HUDEP-2 (cell line): ENCODE data around the gene DNAH17.
A peak's percentile ranks its signal among the peaks of the same experiment; 100 is the strongest.
"Not testable (repeated sequence)": the region's sequence is repeated elsewhere in the genome, so short reads cannot be mapped to it uniquely, and the experiment has no call there.

Experiments
- DNase-seq, 76 experiments: peaks; one replicate each; lab custom pipeline; 2025; ENCODE audit not compliant: unreplicated experiment in 76 of 76; lab: John Stamatoyannopoulos, UW

Gene DNAH17

DNA sequence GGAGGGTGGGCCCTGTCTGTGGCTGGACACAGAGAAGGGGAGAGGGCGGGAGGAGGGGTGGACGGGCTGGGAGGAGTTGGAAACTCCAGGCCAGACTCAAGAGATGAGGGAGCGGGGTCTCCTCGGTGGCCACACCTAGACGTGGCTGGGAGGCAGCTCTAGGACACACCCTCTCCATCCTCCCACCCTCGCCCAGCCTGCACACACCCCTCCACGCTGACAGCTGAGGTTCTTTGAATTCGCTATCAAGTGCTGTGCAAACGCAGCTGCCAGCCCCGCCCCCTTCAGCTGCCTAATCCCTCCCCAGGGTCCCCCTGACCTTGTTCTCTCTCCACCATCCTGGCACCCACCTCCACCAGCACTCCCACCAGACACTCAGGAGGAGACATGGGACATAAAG lies 48.7 kb downstream of the DNAH17 start:
- peak in 1 of 76 experiments; percentile 6 for DNase-seq

DNA sequence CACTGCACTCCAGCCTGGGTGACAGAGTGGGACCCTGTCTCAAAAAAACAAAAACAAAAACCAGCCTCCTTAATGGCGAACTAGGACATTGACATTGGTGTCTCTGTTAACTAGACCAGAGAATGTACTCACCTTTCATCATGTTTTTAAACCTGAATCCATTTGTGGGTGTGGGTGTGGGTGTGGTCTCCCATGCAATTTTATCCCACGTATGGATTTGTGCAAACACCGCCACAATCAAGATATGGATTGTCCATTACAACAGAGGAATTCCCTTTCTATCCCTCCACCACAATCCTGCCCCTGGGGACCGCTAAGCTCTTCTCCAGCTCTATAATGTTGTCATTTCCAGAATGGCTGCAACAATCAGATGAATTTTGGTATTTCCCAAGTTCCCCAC lies 49.9 kb downstream of the DNAH17 start:
- DNase-seq, result no peak

DNA sequence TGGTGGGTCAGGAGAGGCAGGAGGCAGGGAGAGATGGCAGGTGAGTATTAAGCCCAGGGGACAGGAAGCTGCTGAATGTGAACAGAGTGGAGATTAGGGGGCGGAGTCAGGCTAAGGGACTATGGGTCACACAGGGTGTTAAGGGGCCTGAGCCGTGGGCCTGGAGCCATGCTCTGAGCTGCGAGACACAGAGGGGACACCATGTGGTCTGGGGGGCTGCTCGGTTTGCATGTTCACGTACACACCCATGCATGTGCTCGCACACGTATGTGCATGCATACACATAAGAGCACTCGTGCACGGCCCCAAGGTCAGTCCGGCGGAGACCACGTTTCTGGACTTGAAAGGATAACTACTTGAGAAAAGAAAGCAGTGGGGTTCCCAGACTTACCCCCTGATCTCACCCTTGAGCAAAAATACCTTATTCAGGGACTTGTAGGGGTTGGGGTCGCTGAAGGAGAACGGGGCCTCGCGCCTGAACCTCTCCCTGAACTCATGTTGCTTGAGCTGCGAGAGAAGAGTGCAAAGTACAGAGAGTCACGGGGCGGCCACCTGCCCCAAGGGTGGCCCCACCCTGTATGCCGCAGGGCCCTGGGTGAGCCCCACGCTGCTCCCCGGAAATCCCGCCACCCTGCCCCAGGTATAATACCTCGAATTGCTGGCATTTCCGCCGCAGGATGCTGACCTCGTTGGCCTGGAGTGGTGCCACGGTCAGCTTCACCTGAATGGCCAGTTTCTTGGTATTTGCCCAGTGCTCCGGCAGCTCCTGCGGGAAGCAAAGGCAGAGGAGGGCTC lies 50.8 kb downstream of the DNAH17 start:
- no peak for DNase-seq

- DNase-seq, result no peak
Observed at GRCh38 chr17:78525511-78526160, 51.6 kb downstream of the DNAH17 start.

- DNase-seq, result no peak
Observed at GRCh38 chr17:78524870-78525510, 52.2 kb downstream of the DNAH17 start.

DNA sequence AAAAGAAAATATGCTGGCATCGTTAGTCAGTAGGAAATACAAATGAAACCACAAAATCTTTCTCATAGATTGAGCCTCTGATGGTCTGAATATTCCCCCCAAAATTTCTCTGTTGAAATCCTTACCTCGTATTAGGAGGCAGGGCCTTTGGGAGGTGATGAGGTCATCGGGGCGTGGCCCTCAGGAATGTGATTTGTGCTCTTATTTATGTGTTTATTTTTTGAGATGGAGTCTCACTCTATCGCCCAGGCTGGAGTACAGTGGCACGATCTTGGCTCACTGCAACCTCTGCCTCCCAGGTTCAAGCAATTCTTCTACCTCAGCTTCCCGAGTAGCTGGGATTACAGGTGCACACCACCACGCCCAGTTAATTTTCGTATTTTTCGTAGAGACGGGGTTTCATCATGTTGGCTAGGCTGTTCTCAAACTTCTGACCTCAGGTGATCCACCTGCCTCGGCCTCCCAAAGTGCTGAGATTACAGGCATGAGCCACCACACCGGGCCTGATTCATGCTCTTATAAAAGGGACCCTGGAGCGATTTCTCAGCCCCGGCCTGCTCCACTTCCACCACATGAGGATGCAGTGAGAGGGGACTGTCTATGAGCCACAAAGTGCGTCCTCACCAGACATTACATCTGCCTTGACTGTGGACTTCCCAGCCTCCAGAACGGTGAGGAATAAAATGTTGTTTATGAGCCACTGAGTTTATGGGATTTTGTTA lies 53.1 kb downstream of the DNAH17 start:
- no peak for DNase-seq

DNA sequence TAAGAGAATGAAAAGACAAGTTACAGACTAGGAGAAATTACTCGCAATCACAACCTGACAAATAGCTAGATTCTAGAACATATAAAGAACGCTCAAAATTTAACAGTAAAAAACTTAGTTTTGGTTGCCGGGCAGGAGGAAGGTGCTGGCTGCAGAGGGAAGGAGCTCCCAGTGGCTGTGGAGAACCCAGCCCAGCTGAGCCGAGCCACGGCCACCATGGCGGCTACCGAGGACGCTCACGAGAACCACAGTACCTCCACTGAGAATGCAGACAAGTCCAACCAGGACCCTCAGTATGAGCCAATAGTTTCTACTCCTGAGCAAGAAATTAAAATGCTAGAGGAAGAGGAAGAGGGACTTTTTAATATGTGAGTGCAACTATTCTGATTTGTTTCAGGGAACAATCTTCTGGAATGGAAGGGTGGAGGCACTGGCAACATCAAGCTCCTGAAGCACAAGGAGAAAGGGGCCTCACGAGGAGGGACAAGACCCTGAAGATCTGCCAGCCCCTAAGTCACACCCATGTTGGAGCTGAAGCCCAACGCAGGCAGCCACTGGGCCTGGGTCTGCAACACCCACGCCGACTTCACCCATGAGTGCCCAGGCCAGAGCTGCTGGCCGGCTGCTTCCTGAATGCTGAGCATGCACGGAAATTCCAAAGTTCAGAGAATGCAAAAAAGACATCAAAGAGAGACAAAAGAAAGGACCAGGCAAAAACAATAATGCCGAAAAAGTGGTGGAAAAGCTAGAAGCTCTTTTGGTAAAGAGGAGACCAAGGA lies 55.0 kb downstream of the DNAH17 start:
- DNase-seq, result no peak

DNA sequence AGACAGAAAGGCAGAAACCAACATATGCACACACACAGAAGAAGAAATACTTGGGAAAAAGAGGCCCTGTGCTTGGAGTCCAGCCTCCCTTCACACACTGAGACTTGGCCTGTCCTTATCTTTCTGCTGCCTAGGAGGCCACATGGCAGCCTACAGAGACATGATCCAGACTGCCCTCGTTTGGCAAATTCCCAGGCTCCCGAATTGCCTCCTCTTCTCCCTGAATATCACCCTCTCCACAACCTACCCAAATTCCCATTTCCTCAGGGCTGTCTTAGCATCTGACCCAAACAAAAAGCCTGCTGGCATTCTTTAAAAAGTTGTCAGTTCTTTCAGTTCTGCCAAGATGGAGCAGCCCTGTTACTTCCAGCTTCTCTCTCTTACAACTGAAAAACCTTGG lies 59.8 kb downstream of the DNAH17 start:
- DNase-seq, result no peak

GRCh38 chr17:78515480-78515879 lies 61.7 kb downstream of the DNAH17 start:
- DNase-seq, result no peak

DNA sequence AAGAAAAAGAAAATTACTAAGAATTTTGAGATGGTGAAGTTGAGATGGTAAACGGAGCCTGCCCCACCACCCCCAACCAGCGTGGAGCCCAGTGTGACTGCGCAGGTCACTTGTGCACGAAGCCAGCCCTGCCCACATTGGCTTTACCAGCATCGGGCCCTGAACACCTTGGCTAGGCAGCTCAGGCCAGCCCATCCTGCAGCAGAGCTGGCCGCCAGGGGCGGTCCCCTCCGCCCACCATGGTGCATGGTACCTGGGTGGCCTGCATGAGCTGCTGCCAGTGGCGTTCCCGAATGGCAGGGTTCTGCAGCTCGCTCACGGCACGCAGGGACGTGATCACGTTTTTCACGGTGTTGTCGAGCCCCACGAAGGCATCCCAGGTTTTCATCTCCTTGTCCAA lies 62.7 kb downstream of the DNAH17 start:
- no peak for DNase-seq

GRCh38 chr17:78512976-78513375 lies 64.2 kb downstream of the DNAH17 start:
- no peak for DNase-seq

DNA sequence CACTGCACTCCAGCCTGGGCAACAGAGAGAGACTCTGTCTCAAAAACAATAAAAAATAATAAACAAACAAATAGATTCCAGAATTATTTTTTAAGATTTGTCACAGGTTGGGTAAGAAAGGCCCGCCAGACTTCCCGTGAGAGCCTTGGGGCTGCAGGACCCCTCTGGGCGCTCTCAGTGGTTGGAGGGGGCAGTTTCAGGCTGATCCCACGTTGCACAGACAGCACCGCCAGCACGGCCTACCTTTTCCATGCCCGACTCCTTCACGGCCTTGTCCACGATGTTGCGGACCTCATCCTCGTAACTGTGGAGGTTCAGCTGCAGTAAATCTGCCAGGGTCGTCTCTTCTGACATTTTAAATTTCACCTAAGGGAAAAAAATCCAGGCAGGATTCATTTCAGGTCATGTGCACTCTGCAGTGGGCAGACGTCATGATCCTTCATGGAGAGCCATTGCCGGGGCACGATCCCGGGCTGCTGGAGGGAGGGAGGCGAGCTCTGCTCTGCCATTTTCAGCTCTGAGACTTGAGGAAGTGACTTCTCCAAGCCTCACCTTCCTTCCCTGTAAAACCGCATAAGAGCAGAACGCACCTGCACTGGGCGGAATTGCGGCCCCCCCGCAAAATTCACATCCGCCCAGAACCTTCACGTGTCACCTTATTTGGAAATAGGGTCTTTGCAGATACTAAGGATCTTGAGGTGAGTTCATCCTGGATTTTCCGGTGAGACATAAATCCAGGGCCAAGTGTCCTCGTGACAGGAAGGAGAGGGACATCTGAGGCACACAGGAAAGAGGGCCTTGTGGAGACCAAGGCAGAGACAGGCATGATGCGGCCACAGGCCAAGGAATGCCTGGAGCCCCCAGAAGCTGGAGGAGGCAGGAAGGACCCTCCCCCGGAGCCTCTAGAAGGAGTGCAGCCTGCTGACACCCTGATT lies 66.8 kb downstream of the DNAH17 start:
- no peak for DNase-seq

DNA sequence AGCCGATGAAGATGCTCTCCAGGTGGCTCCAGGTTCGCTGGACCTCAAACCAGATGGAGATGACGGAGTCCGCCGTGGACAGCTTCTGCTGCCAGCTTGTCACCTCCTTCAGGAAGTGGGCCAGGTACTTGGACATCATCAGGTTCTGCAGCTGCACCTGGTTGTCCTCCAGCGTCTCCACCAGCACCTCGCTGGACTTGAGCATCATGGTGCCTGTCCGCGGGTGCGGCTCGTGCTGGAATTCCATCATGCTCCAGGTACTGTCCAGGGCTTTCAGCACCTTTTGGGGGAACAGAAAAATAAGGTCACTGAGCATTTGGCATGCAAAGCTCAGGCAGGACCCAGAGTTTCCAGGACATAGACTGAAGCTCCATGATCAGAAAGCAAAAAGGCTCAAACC lies 69.7 kb downstream of the DNAH17 start:
- no peak for DNase-seq

- no peak for DNase-seq
Observed at GRCh38 chr17:78506454-78507309, 70.5 kb downstream of the DNAH17 start.

DNA sequence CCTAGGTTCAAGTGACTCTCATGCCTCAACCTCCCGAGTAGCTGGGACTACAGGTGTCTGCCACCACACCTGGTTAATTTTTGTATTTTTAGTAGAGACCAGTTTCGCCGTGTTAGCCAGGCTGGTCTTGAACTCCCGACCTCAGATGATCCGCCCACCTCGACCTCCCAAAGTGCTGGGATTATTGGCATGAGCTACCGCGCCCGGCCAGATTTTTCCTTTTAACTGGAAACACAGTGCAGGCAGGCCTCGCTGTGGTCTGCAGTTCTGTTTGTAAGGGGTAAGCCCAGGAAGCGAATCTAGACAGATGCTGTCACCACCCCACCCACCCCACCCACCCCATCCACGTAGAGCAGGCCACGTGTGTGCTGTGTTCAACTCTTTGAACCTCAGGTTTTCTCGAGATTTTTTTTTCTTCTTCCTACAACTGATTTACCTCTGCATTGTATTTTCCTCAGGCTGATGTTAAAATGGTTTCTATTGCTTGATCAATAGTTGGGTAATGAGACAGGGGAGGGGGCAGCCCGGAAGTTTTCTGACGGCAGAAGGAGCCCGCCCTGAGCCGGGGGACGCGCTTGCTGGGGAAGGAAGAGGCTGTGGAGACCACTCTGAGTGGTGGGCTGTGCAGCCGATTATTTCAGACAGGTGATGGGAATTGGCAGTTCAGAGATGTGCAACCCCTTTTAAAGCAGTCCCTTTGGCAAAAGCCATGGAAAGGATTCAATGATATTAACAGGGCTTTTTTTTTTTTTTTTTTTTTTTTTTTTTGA lies 72.9 kb downstream of the DNAH17 start:
- no peak for DNase-seq

- not testable (repeated sequence) for DNase-seq
Observed at GRCh38 chr17:78503388-78503787, 73.8 kb downstream of the DNAH17 start.

DNA sequence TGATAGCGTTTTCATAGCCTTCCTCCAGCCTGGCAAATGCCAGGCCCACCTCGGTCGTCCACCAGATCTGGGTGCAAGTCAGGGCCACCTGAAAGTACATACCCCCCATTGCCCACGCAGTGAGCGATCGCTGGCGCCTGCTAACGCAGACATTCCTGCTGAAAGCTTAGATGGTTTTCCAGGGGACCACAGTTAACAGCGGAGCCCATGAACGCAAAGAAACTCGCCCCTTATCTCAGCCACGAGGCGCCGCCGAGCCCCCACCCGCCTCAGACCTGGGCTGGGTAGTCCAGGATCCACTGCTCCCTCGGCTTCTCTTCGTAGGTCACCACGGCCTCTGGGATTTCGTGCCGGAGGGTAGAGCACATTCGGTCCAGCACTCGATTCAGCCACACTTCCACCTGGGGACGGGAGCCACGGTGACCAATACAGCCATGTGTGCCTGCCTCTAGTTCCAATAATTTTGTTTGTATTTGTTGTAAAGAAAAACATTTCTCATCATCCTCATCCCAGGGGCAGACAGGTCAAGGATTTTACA lies 74.5 kb downstream of the DNAH17 start:
- DNase-seq, result no peak
